Panc1 (cell line): ENCODE measurements around the gene MDN1. TPM values are rescaled to one million over a fixed set of nuclear protein-coding genes. Genes with fewer than 3 reads are reported as not detected.

Experiments
- ATAC-seq: fragments of 200-7000 bp; cut with Tn5 transposase; 2 replicates; pipeline ENCODE4 v1.9.1; 2020; ENCODE audit warnings: mild to moderate bottlenecking, moderate library complexity
- BruUV-seq: library from RNA; stranded (reverse); fragments of 400-500 nt; replicated peaks from 2 replicates; lab custom pipeline; 2021; lab: Mats Ljungman, UMichigan
- CTCF ChIA-PET: fragments of 300-600 bp; sonication (Branson Sonifier 250); formaldehyde crosslinking; loops from one replicate; lab custom pipeline; 2022; ENCODE audit warnings: antibody characterized with exemption; lab: Charles Lee
- POLR2A ChIA-PET: fragments of 300-600 bp; sonication (Branson Sonifier 250); formaldehyde crosslinking; loops from one replicate; lab custom pipeline; 2022; ENCODE audit warnings: antibody characterized with exemption; lab: Charles Lee
- DNase-seq: peaks from one replicate; pipeline ENCODE4 v3.0.0-alpha.2; 2010; ENCODE audit warnings: low read depth, low spot score
- H3K27ac ChIP-seq: 2 replicates; pipeline ENCODE4 v1.5.1; 2011; ENCODE audit warnings: mild to moderate bottlenecking, low read length, inconsistent platforms
- H3K27me3 ChIP-seq: fragments of 200-500 bp; sonication (Bioruptor generic); 2 replicates; pipeline ENCODE4 v1.6.0; 2014; ENCODE audit warnings: low read length, inconsistent platforms; ENCODE audit not compliant: control insufficient read depth, insufficient read depth
- H3K36me3 ChIP-seq: fragments of 200-500 bp; sonication (Bioruptor generic); 2 replicates; pipeline ENCODE4 v1.5.1; 2014; ENCODE audit warnings: inconsistent platforms, mild to moderate bottlenecking, low read length, moderate library complexity; ENCODE audit not compliant: control insufficient read depth, insufficient read depth
- H3K4me1 ChIP-seq: 2 replicates; pipeline ENCODE4 v1.5.1; 2011; ENCODE audit warnings: inconsistent platforms, mild to moderate bottlenecking, low read length, moderate library complexity; ENCODE audit not compliant: control insufficient read depth, insufficient read depth
- H3K4me3 ChIP-seq, 2 experiments: 2 replicates each; pipeline ENCODE4 v1.5.1; 2011 to 2012; ENCODE audit warnings: low read depth in 2 of 2, low read length in 2 of 2, mild to moderate bottlenecking in 2 of 2, inconsistent platforms in 1 of 2, moderate library complexity in 1 of 2
- H3K9me3 ChIP-seq: fragments of 200-500 bp; sonication (Bioruptor generic); 2 replicates; pipeline ENCODE4 v1.5.1; 2014; ENCODE audit warnings: low read depth, mild to moderate bottlenecking, inconsistent platforms, low read length, moderate library complexity; ENCODE audit not compliant: control insufficient read depth, insufficient read depth
- POLR2AphosphoS5 ChIP-seq: IDR thresholded peaks from 2 replicates; pipeline ENCODE4 v1.6.1; 2012; ENCODE audit warnings: mild to moderate bottlenecking, low read depth, low read length, moderate library complexity
- SIN3A ChIP-seq: IDR thresholded peaks from 2 replicates; pipeline ENCODE4 v1.6.1; 2012; ENCODE audit warnings: low read depth, mild to moderate bottlenecking, low read length, moderate library complexity, borderline replicate concordance; ENCODE audit not compliant: insufficient read depth
- TCF7L2 ChIP-seq: IDR thresholded peaks from 2 replicates; pipeline ENCODE4 v1.6.1; 2011; ENCODE audit warnings: mild to moderate bottlenecking, low read depth, low read length, inconsistent platforms
- in situ Hi-C: cut with HindIII; loops from 2 replicates; pipeline ENCODE4 v1.10.0; 2016; ENCODE audit warnings: low sequenced_read_pairs, low pct_unique_long_range_greater_than_20kb
- intact Hi-C: fragments of 100-400 bp; cut with micrococcal nuclease; formaldehyde crosslinking; loops from one replicate; pipeline ENCODE4 v1.10.0; 2022; ENCODE audit not compliant: unreplicated experiment
- total RNA-seq: library from RNA; stranded (reverse); gene quantifications from one replicate; pipeline ENCODE4 v1.2.1, GENCODE V29; 2021; ENCODE audit not compliant: unreplicated experiment
- TF ChIP-seq, protein P1 (sequence below): fragments of 450-650 bp; IDR thresholded peaks from 2 replicates; pipeline ENCODE4 v1.5.1; 2017; ENCODE audit warnings: mild to moderate bottlenecking
- TF ChIP-seq, protein P2 (sequence below), 2 experiments: IDR thresholded peaks; 2 replicates each; pipeline ENCODE4 v1.6.1; 2011 to 2012; ENCODE audit warnings: low read depth in 2 of 2, control low read depth in 1 of 2, low read length in 1 of 2, mild to moderate bottlenecking in 1 of 2, moderate library complexity in 1 of 2; ENCODE audit not compliant: insufficient read depth in 1 of 2

MDN1 gene
- total RNA-seq, 1 experiment from 2014 or later: 47.8 TPM

DNA sequence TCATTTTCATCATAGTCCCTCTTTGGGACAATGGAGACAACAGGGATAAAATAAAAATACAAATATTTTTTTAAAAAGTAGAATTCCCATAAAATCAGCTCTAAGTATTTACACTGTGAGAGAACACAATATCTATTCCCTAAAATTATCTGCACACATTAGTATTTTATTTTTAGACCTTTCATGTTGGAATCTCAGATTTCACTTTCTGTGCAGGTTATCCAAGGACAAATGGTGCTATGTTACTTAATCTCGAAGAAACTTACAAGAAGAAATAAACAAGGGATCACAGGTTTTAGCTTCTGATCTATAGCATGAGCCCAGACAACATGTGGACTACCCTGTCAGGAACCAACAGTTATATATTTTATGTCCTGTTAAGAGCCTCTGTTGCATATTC lies 158.0 kb downstream of the MDN1 start:
- Histone ChIP-seq H3K27me3 (no peaks in the 10 kb centered on the region), H3K4me3 (no peak overlapping the region), H3K9me3 (no peaks in the 10 kb centered on the region), H3K27ac (no peak overlapping the region), H3K36me3 (peaks cover 33% of the 10 kb centered on the region), H3K4me1 (no peaks in the 10 kb centered on the region)
- ATAC-seq (no peak), DNase-seq (no peak)
- in situ Hi-C loops: no loop called here
- ChIA-PET CTCF (no interaction called here), POLR2A (no interaction called here)
- intact Hi-C loops: no loop called here
- BruUV-seq: no TSS peak
- TF ChIP-seq POLR2AphosphoS5: no peak

DNA sequence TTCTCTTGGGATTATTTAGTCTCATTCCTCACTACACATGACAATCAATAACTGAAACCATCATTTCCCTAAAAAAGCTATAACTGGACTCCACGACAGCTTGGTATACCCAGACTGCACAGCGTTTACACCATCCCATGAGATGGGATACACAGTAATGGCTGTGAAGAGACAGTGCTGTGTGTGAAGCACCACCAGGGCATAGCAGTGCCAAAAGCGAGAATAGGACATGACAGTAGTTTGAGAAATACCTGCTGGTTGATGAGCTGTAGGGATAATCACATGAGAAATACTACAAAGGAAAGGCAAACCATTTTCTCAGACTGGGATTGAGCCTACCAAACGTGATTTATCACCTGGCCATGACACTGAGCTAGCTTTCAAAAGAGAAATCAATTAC lies 158.6 kb downstream of the MDN1 start:
- no peak overlapping the region for H3K4me3 ChIP-seq
- peaks cover 33% of the 10 kb centered on the region for H3K36me3 ChIP-seq
- TF ChIP-seq TCF7L2 (no peak), SIN3A (no peak), POLR2AphosphoS5 (no peak)
- TF ChIP-seq, protein P1, sequence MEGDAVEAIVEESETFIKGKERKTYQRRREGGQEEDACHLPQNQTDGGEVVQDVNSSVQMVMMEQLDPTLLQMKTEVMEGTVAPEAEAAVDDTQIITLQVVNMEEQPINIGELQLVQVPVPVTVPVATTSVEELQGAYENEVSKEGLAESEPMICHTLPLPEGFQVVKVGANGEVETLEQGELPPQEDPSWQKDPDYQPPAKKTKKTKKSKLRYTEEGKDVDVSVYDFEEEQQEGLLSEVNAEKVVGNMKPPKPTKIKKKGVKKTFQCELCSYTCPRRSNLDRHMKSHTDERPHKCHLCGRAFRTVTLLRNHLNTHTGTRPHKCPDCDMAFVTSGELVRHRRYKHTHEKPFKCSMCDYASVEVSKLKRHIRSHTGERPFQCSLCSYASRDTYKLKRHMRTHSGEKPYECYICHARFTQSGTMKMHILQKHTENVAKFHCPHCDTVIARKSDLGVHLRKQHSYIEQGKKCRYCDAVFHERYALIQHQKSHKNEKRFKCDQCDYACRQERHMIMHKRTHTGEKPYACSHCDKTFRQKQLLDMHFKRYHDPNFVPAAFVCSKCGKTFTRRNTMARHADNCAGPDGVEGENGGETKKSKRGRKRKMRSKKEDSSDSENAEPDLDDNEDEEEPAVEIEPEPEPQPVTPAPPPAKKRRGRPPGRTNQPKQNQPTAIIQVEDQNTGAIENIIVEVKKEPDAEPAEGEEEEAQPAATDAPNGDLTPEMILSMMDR: no peak
- TF ChIP-seq, protein P2, sequence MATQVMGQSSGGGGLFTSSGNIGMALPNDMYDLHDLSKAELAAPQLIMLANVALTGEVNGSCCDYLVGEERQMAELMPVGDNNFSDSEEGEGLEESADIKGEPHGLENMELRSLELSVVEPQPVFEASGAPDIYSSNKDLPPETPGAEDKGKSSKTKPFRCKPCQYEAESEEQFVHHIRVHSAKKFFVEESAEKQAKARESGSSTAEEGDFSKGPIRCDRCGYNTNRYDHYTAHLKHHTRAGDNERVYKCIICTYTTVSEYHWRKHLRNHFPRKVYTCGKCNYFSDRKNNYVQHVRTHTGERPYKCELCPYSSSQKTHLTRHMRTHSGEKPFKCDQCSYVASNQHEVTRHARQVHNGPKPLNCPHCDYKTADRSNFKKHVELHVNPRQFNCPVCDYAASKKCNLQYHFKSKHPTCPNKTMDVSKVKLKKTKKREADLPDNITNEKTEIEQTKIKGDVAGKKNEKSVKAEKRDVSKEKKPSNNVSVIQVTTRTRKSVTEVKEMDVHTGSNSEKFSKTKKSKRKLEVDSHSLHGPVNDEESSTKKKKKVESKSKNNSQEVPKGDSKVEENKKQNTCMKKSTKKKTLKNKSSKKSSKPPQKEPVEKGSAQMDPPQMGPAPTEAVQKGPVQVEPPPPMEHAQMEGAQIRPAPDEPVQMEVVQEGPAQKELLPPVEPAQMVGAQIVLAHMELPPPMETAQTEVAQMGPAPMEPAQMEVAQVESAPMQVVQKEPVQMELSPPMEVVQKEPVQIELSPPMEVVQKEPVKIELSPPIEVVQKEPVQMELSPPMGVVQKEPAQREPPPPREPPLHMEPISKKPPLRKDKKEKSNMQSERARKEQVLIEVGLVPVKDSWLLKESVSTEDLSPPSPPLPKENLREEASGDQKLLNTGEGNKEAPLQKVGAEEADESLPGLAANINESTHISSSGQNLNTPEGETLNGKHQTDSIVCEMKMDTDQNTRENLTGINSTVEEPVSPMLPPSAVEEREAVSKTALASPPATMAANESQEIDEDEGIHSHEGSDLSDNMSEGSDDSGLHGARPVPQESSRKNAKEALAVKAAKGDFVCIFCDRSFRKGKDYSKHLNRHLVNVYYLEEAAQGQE (IDR thresholded peaks at IDR 0.05; ENCODE audit: insufficient read depth in 1 of 2, low read depth in 2 of 2, low read length in 1 of 2): no peak
- DNase-seq: no peak
- H3K9me3 ChIP-seq: no peaks in the 10 kb centered on the region
- no peaks in the 10 kb centered on the region for H3K27me3 ChIP-seq
- ATAC-seq: no peak
- in situ Hi-C loops (no loop called here), intact Hi-C loops (no loop called here)
- no peaks in the 10 kb centered on the region for H3K4me1 ChIP-seq
- no peak overlapping the region for H3K27ac ChIP-seq
- ChIA-PET POLR2A (no interaction called here), CTCF (no interaction called here)
- BruUV-seq: no TSS peak

DNA sequence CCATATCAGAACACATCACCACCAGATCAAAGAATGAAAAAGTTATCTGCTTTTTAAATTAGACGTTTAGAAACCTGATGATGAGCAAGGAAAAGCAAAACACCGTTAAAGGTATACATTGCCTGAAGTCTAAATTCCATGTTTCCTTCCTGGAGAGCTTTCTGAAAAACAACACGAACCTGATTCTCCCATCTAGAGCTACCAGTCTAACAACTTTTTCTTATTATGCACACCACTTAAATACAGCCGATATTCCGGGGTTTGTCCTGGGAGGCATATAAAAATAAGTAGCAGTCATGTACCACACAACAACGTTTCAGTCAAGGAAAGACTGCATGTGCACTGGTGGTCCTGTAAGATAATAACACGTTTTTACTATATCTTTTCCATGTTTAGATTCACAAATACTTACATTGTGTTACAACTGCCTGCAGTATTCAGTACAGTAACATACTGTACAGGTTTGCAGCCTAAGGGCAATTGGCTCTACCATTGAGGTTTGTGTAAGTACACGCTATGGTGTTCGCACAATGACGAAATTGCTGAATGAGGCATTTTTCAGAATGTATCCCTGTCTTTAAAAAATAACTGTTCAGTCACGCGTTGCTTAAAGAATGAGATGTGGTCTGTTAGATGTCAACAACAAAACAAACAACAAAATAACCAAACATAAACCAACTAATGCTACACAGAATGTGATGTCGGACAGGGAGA lies 162.0 kb downstream of the MDN1 start:
- in situ Hi-C loops: no loop called here
- intact Hi-C loops: no loop called here
- no peak overlapping the region for H3K27ac ChIP-seq
- ChIA-PET CTCF (no interaction called here), POLR2A (no interaction called here)
- H3K27me3 ChIP-seq: no peaks in the 10 kb centered on the region
- no peak for ATAC-seq
- TF ChIP-seq, protein P2 (IDR thresholded peaks at IDR 0.05; ENCODE audit: insufficient read depth in 1 of 2, low read depth in 2 of 2, low read length in 1 of 2): no peak
- TF ChIP-seq SIN3A: no peak
- TF ChIP-seq POLR2AphosphoS5: no peak
- TF ChIP-seq TCF7L2: no peak
- TF ChIP-seq, protein P1: no peak
- H3K9me3 ChIP-seq: no peaks in the 10 kb centered on the region
- no TSS peak for BruUV-seq
- no peak for DNase-seq
- peaks cover 45% of the 10 kb centered on the region for H3K36me3 ChIP-seq
- H3K4me1 ChIP-seq: no peaks in the 10 kb centered on the region
- H3K4me3 ChIP-seq: no peak overlapping the region
